ENCODE results near the gene SUN1.

GRCh38 chr7:844043-844442 lies 11.8 kb downstream of the SUN1 start:
- TF ChIP-seq YY1 (IDR thresholded peaks at IDR 0.05) (no peak), RAD21 (IDR thresholded peaks at IDR 0.05) (no peak), TAF1 (conservative IDR thresholded peaks at IDR 0.05) (no peak), HNF4A (conservative IDR thresholded peaks at IDR 0.05) (no peak), MAX (IDR thresholded peaks at IDR 0.05) (no peak), SP1 (IDR thresholded peaks at IDR 0.05) (no peak)
- TF ChIP-seq, protein P1, sequence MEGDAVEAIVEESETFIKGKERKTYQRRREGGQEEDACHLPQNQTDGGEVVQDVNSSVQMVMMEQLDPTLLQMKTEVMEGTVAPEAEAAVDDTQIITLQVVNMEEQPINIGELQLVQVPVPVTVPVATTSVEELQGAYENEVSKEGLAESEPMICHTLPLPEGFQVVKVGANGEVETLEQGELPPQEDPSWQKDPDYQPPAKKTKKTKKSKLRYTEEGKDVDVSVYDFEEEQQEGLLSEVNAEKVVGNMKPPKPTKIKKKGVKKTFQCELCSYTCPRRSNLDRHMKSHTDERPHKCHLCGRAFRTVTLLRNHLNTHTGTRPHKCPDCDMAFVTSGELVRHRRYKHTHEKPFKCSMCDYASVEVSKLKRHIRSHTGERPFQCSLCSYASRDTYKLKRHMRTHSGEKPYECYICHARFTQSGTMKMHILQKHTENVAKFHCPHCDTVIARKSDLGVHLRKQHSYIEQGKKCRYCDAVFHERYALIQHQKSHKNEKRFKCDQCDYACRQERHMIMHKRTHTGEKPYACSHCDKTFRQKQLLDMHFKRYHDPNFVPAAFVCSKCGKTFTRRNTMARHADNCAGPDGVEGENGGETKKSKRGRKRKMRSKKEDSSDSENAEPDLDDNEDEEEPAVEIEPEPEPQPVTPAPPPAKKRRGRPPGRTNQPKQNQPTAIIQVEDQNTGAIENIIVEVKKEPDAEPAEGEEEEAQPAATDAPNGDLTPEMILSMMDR (IDR thresholded peaks at IDR 0.05; ENCODE audit: low read depth, low read length, missing input control), result no peak
- TF ChIP-seq, protein P2, sequence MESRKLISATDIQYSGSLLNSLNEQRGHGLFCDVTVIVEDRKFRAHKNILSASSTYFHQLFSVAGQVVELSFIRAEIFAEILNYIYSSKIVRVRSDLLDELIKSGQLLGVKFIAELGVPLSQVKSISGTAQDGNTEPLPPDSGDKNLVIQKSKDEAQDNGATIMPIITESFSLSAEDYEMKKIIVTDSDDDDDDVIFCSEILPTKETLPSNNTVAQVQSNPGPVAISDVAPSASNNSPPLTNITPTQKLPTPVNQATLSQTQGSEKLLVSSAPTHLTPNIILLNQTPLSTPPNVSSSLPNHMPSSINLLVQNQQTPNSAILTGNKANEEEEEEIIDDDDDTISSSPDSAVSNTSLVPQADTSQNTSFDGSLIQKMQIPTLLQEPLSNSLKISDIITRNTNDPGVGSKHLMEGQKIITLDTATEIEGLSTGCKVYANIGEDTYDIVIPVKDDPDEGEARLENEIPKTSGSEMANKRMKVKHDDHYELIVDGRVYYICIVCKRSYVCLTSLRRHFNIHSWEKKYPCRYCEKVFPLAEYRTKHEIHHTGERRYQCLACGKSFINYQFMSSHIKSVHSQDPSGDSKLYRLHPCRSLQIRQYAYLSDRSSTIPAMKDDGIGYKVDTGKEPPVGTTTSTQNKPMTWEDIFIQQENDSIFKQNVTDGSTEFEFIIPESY (IDR thresholded peaks at IDR 0.05), result no peak
